Ishikawa (cell line): ENCODE measurements around the gene AGAP1.

Experiments
- CEBPB ChIP-seq: IDR thresholded peaks from 2 replicates; pipeline ENCODE4 v1.6.1; 2012
- CREB1 ChIP-seq: IDR thresholded peaks from 2 replicates; pipeline ENCODE4 v1.6.1; 2012; ENCODE audit warnings: low read depth
- EGR1 ChIP-seq: IDR thresholded peaks from 2 replicates; pipeline ENCODE4 v1.6.1; 2012
- EP300 ChIP-seq: IDR thresholded peaks from 2 replicates; pipeline ENCODE4 v1.6.1; 2012; ENCODE audit warnings: borderline replicate concordance
- FOXM1 ChIP-seq: IDR thresholded peaks from 2 replicates; pipeline ENCODE4 v1.6.1; 2012; ENCODE audit warnings: low read depth, borderline replicate concordance
- MAX ChIP-seq: IDR thresholded peaks from 2 replicates; pipeline ENCODE4 v1.6.1; 2012
- NFIC ChIP-seq: IDR thresholded peaks from 2 replicates; pipeline ENCODE4 v1.6.1; 2012
- RAD21 ChIP-seq: IDR thresholded peaks from 2 replicates; pipeline ENCODE4 v1.6.1; 2012; ENCODE audit warnings: low read depth
- REST ChIP-seq: IDR thresholded peaks from 2 replicates; pipeline ENCODE4 v1.6.1; 2012; ENCODE audit warnings: low read depth, mild to moderate bottlenecking
- TAF1 ChIP-seq: IDR thresholded peaks from 2 replicates; pipeline ENCODE4 v1.6.1; 2012; ENCODE audit warnings: low read depth, mild to moderate bottlenecking
- TCF12 ChIP-seq: IDR thresholded peaks from 2 replicates; pipeline ENCODE4 v1.6.1; 2012; ENCODE audit warnings: low read depth
- TEAD4 ChIP-seq: IDR thresholded peaks from 2 replicates; pipeline ENCODE4 v1.6.1; 2012
- USF1 ChIP-seq: IDR thresholded peaks from 2 replicates; pipeline ENCODE4 v1.6.1; 2012
- YY1 ChIP-seq: IDR thresholded peaks from 2 replicates; pipeline ENCODE4 v1.6.1; 2012; ENCODE audit warnings: low read depth
- ZBTB7A ChIP-seq: IDR thresholded peaks from 2 replicates; pipeline ENCODE4 v1.6.1; 2012; ENCODE audit warnings: low read depth

Gene AGAP1

GRCh38 chr2:235561450-235561849 lies 67.6 kb downstream of the AGAP1 start:
- TF ChIP-seq CREB1 = no peak

GRCh38 chr2:235562065-235562747 lies 68.4 kb downstream of the AGAP1 start:
- TF ChIP-seq EGR1 (no peak), RAD21 (no peak), YY1 (no peak), ZBTB7A (no peak), CREB1 (no peak), FOXM1 (no peak)

- TF ChIP-seq REST (no peak), CREB1 (no peak), USF1 (no peak), TCF12 (no peak), TAF1 (no peak), EP300 (no peak), YY1 (no peak), MAX (no peak), RAD21 (no peak), ZBTB7A (no peak), TEAD4 (no peak)
Observed at GRCh38 chr2:235563056-235563910, 69.4 kb downstream of the AGAP1 start.

- TF ChIP-seq USF1 = no peak
- no peak for TF ChIP-seq REST
- TF ChIP-seq RAD21 = no peak
- TF ChIP-seq NFIC = no peak
- TF ChIP-seq TCF12 = no peak
- no peak for TF ChIP-seq CREB1
- no peak for TF ChIP-seq EP300
- TF ChIP-seq MAX = no peak
- TF ChIP-seq FOXM1 = no peak
- TF ChIP-seq TAF1 = no peak
- TF ChIP-seq YY1 = no peak
- TF ChIP-seq TEAD4 = no peak
- no peak for TF ChIP-seq CEBPB
- no peak for TF ChIP-seq ZBTB7A
Observed at GRCh38 chr2:235564066-235564465, 70.2 kb downstream of the AGAP1 start.

- TF ChIP-seq EGR1 (no peak), ZBTB7A (no peak), NFIC (no peak), EP300 (no peak), CREB1 (no peak)
Observed at GRCh38 chr2:235564884-235565530, 71.2 kb downstream of the AGAP1 start.

GRCh38 chr2:235566415-235566814 lies 72.6 kb downstream of the AGAP1 start:
- TF ChIP-seq YY1 (no peak), TAF1 (no peak), EGR1 (no peak), NFIC (no peak)
